ENCODE data around the gene MUC2. TPM values are rescaled to one million over a fixed set of nuclear protein-coding genes. Genes with fewer than 3 reads are reported as not detected.

MUC2 gene
- total RNA-seq, 2 experiments from 2014 or later, result not detected

- Histone ChIP-seq H3K36me3 (ENCODE audit: insufficient read depth, low read length) (no peaks in the 10 kb centered on the region), H3K4me2 (ENCODE audit: low read length) (no peak overlapping the region), H3K4me3 (ENCODE audit: low read depth, low read length, poor library complexity, severe bottlenecking) (no peak overlapping the region), H2AFZ (ENCODE audit: low read length) (no peak overlapping the region), H3K9me3 (ENCODE audit: low read length) (no peaks in the 10 kb centered on the region), H3K9me2 (ENCODE audit: insufficient read depth, low read length) (no peaks in the 10 kb centered on the region), H3K79me2 (ENCODE audit: insufficient read depth, low read depth, low read length) (no peaks in the 10 kb centered on the region), H3K27ac (ENCODE audit: low read depth, low read length, poor library complexity, severe bottlenecking) (no peak overlapping the region), H3K4me1 (ENCODE audit: insufficient read depth, low read length, poor library complexity, severe bottlenecking) (no peaks in the 10 kb centered on the region), H4K20me1 (ENCODE audit: insufficient read depth, low read length) (no peaks in the 10 kb centered on the region)
- no peak for DNase-seq (ENCODE audit: low spot score)
- TF ChIP-seq EZH2phosphoT487 (IDR thresholded peaks at IDR 0.05; ENCODE audit: borderline replicate concordance, low read depth, low read length) (no peak), CTCF (conservative IDR thresholded peaks at IDR 0.05; ENCODE audit: low read length) (no peak)
- no TSS peak for BruUV-seq (replicated peaks)
- intact Hi-C loops (cut with micrococcal nuclease; ENCODE audit: unreplicated experiment), result no loop called here
- CTCF ChIA-PET (ENCODE audit: unreplicated experiment), result no interaction called here
- POLR2A ChIA-PET, result no interaction called here
Observed at GRCh38 chr11:1105183-1105565, 30.5 kb downstream of the MUC2 start.

- H3K27ac ChIP-seq (ENCODE audit: low read depth, low read length, poor library complexity, severe bottlenecking), result no peak overlapping the region
- no peak overlapping the region for H3K4me2 ChIP-seq (ENCODE audit: low read length)
- no peak for DNase-seq (ENCODE audit: low spot score)
- no peaks in the 10 kb centered on the region for H3K36me3 ChIP-seq (ENCODE audit: insufficient read depth, low read length)
- H3K9me3 ChIP-seq (ENCODE audit: low read length), result no peaks in the 10 kb centered on the region
- ChIA-PET CTCF (ENCODE audit: unreplicated experiment) (no interaction called here), POLR2A (no interaction called here)
- intact Hi-C loops (cut with micrococcal nuclease; ENCODE audit: unreplicated experiment), result no loop called here
- no peaks in the 10 kb centered on the region for H4K20me1 ChIP-seq (ENCODE audit: insufficient read depth, low read length)
- no peak overlapping the region for H2AFZ ChIP-seq (ENCODE audit: low read length)
- H3K79me2 ChIP-seq (ENCODE audit: insufficient read depth, low read depth, low read length), result no peaks in the 10 kb centered on the region
- TF ChIP-seq EZH2phosphoT487 (IDR thresholded peaks at IDR 0.05; ENCODE audit: borderline replicate concordance, low read depth, low read length) (no peak), CTCF (conservative IDR thresholded peaks at IDR 0.05; ENCODE audit: low read length) (no peak)
- no peaks in the 10 kb centered on the region for H3K9me2 ChIP-seq (ENCODE audit: insufficient read depth, low read length)
- no peak overlapping the region for H3K4me3 ChIP-seq (ENCODE audit: low read depth, low read length, poor library complexity, severe bottlenecking)
- no peaks in the 10 kb centered on the region for H3K4me1 ChIP-seq (ENCODE audit: insufficient read depth, low read length, poor library complexity, severe bottlenecking)
- BruUV-seq (replicated peaks), result no TSS peak
Observed at GRCh38 chr11:1106387-1106786, 31.7 kb downstream of the MUC2 start.

GRCh38 chr11:1107316-1108245, 32.9 kb downstream of the MUC2 start:
- Histone ChIP-seq H3K79me2 (ENCODE audit: insufficient read depth, low read depth, low read length) (no peaks in the 10 kb centered on the region), H3K9me2 (ENCODE audit: insufficient read depth, low read length) (no peaks in the 10 kb centered on the region), H2AFZ (ENCODE audit: low read length) (no peak overlapping the region), H3K27ac (ENCODE audit: low read depth, low read length, poor library complexity, severe bottlenecking) (no peak overlapping the region), H3K9me3 (ENCODE audit: low read length) (no peaks in the 10 kb centered on the region), H3K36me3 (ENCODE audit: insufficient read depth, low read length) (no peaks in the 10 kb centered on the region), H3K4me3 (ENCODE audit: low read depth, low read length, poor library complexity, severe bottlenecking) (no peak overlapping the region), H3K4me2 (ENCODE audit: low read length) (no peak overlapping the region), H3K4me1 (ENCODE audit: insufficient read depth, low read length, poor library complexity, severe bottlenecking) (no peaks in the 10 kb centered on the region), H4K20me1 (ENCODE audit: insufficient read depth, low read length) (no peaks in the 10 kb centered on the region)
- BruUV-seq (replicated peaks), result no TSS peak
- CTCF ChIA-PET (ENCODE audit: unreplicated experiment), result no interaction called here
- POLR2A ChIA-PET, result no interaction called here
- intact Hi-C loops (cut with micrococcal nuclease; ENCODE audit: unreplicated experiment), result no loop called here
- DNase-seq (ENCODE audit: low spot score), result no peak
- no peak for TF ChIP-seq EZH2phosphoT487 (IDR thresholded peaks at IDR 0.05; ENCODE audit: borderline replicate concordance, low read depth, low read length)
- no peak for TF ChIP-seq CTCF (conservative IDR thresholded peaks at IDR 0.05; ENCODE audit: low read length)
